Astrocyte (in vitro differentiated cells and primary cell): ENCODE results near the gene LMO1.

ENCODE experiments used
- CTCF ChIP-seq: IDR thresholded peaks from 2 replicates; pipeline ENCODE4 v1.5.1; 2011; ENCODE audit warnings: low read depth, mild to moderate bottlenecking, inconsistent platforms, low read length, moderate library complexity; ENCODE audit not compliant: insufficient read depth
- EZH2 ChIP-seq: IDR thresholded peaks from 2 replicates; pipeline ENCODE4 v1.6.1; 2012; ENCODE audit warnings: mild to moderate bottlenecking, low read length, inconsistent platforms; ENCODE audit not compliant: insufficient read depth

GRCh38 chr11:8286886-8287285 lies 23.2 kb upstream of the LMO1 start:
- TF ChIP-seq CTCF, result no peak
- TF ChIP-seq EZH2, result no peak
